Lower leg skin (tissue), 4 donors: ENCODE results near the gene FOSL2. TPM values are rescaled to one million over a fixed set of nuclear protein-coding genes. Genes with fewer than 3 reads are reported as not detected.

Experiments
- DNase-seq, 2 donors: peaks; one replicate each; pipeline ENCODE4 v3.0.0-alpha.2; 2019; ENCODE audit warnings: low spot score in 2 of 2
- H3K4me3 ChIP-seq: fragments of 200-600 bp; sonication (generic); 2 replicates; pipeline ENCODE4 v1.5.1; 2017; ENCODE audit warnings: mild to moderate bottlenecking, low read depth; ENCODE audit not compliant: poor library complexity, severe bottlenecking
- POLR2A ChIP-seq, 2 donors: fragments of 450-650 bp; IDR thresholded peaks; one replicate each; pipeline ENCODE4 v1.6.1; 2016 to 2017; ENCODE audit warnings: antibody characterized with exemption in 2 of 2, mild to moderate bottlenecking in 1 of 2, moderate library complexity in 1 of 2
- WGBS, 2 donors: methylation state at CpG; one replicate each; pipeline ENCODE4 v1.1.5; 2018; 5-methylcytosine and 5-hydroxymethylcytosine counted together
- intact Hi-C: fragments of 100-400 bp; cut with DNase I; formaldehyde crosslinking; loops from one replicate; pipeline ENCODE4 v1.15.0; 2023; ENCODE audit warnings: low total_unique reads
- total RNA-seq, 4 donors: library from RNA; depleted of rRNA; stranded (reverse); fragments of >200 nt; gene quantifications; one replicate each; pipeline ENCODE4 v1.1.0, GENCODE V29; 2016
- TF ChIP-seq, protein P1 (sequence below), 3 donors: fragments of 450-650 bp; IDR thresholded peaks; one replicate each; pipeline ENCODE4 v1.5.1; 2016; ENCODE audit warnings: antibody characterized with exemption in 3 of 3, mild to moderate bottlenecking in 3 of 3, moderate library complexity in 2 of 3

FOSL2 gene
- total RNA-seq, 4 donors from 2014 or later: 189 to 423 (median 301) TPM

DNA sequence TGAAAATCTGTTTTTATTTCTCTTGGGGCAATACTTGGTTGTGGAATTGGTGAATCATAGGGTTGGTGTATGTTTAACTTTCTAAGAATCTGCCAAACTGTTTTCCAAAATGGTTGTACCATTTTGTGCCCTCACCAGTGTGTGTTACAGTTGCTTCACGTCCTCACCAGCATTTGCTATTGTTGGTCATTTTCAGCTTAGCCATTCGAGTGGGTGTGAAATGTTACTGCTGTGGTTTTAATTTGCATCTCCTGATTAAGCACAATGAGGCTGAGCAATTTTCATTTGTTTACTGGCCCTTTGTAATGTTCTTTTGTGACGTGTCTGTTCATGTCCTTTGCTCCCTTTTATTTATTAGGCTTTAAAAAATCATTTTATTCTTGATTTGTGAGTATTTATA lies 49.7 kb downstream of the FOSL2 start:
- H3K4me3 ChIP-seq: no peak overlapping the region
- no peak for TF ChIP-seq POLR2A (IDR thresholded peaks at IDR 0.05)
- TF ChIP-seq, protein P1, sequence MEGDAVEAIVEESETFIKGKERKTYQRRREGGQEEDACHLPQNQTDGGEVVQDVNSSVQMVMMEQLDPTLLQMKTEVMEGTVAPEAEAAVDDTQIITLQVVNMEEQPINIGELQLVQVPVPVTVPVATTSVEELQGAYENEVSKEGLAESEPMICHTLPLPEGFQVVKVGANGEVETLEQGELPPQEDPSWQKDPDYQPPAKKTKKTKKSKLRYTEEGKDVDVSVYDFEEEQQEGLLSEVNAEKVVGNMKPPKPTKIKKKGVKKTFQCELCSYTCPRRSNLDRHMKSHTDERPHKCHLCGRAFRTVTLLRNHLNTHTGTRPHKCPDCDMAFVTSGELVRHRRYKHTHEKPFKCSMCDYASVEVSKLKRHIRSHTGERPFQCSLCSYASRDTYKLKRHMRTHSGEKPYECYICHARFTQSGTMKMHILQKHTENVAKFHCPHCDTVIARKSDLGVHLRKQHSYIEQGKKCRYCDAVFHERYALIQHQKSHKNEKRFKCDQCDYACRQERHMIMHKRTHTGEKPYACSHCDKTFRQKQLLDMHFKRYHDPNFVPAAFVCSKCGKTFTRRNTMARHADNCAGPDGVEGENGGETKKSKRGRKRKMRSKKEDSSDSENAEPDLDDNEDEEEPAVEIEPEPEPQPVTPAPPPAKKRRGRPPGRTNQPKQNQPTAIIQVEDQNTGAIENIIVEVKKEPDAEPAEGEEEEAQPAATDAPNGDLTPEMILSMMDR (IDR thresholded peaks at IDR 0.05): no peak
- no peak for DNase-seq
- WGBS, 2 donors: 56% methylated on average over 3 of the region's 3 CpGs
- intact Hi-C loops: no loop called here

DNA sequence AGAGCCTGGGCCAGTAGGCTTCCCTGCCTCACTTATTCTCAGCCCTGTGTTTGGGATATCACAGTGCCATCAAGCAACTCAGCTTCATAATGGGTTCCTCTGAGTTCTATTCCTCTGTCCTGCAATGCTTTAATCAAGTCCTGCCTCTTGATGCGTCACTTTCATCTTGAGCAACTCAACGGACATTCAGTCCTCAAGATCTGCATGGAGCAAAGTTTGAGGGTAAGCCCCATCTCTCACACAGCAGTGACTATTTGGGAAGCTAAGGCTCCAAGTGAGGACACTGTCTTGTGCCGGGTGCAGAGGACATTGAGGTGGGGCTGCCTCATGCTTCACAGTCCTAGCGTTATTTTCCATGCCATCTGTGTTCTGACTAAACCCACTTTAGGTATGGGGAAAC lies 52.3 kb downstream of the FOSL2 start:
- DNase-seq: no peak
- H3K4me3 ChIP-seq: no peak overlapping the region
- WGBS, 2 donors: 83 to 90% methylated on average over 4 of the region's 4 CpGs
- intact Hi-C loops: no loop called here
- TF ChIP-seq POLR2A (IDR thresholded peaks at IDR 0.05): no peak
- TF ChIP-seq, protein P1 (IDR thresholded peaks at IDR 0.05): no peak

DNA sequence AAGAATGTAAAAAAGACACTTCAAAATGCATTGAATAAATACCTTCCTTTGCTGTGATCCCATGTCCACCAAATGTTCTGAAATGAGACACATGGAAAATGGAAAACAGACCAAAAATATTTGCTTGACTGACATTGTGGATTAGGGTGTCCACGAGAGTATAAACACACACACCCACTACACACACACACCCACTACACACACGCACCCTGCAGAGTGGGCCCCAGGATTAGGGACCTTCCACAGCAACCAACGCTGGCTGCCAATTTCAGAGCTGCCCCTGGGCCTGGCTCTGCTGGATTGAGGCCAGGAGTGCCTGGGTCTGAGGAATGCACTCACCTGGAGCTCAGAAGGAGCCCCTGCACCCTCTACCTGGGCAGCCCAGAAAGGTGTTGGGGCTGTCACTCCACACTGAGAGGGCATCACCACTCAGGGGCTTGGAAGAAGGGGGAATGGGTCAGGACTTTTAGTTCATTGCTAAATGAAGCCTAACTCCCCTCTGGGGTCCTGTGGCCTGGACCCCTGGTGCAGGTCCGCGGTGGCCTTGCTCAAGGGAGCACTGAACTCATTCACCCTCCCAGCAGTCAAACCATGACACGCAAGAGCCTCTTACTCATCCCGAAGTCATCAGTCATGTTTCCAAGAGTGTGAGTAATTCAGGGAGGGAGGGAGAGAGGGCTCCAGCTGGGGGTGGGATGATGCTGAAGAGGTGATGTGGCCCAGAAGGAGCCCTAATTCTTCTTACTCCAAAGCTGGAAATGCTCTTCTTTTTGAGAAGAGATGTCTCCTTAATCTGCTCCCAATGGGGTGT lies 53.0 kb downstream of the FOSL2 start:
- intact Hi-C loops: no loop called here
- no peak for TF ChIP-seq POLR2A (IDR thresholded peaks at IDR 0.05)
- TF ChIP-seq, protein P1 (IDR thresholded peaks at IDR 0.05): no peak
- no peak for DNase-seq
- H3K4me3 ChIP-seq: no peak overlapping the region
- 33 to 37% methylated on average over 7 of the region's 7 CpGs for WGBS, 2 donors

DNA sequence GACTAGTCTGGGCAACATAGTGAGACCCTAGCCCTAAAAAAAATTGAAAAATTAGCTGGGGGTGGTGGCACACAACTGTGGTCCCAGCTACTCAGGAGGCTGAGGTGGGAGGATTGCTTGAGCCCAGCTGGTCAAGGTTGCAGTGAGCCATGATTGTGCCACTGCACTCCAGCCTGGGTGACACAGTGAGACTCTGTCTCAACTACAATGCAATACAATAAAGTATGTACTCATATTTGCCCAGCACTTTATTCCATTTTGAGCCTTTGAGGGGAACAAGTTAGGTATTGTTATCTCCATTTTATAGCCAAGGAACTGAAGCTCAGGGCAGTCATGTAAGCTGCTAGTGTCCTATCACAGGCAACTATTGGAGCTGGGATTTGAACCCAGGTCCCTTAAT lies 53.9 kb downstream of the FOSL2 start:
- TF ChIP-seq POLR2A (IDR thresholded peaks at IDR 0.05): no peak
- TF ChIP-seq, protein P1 (IDR thresholded peaks at IDR 0.05): no peak
- DNase-seq: no peak
- no peak overlapping the region for H3K4me3 ChIP-seq
- intact Hi-C loops: no loop called here

DNA sequence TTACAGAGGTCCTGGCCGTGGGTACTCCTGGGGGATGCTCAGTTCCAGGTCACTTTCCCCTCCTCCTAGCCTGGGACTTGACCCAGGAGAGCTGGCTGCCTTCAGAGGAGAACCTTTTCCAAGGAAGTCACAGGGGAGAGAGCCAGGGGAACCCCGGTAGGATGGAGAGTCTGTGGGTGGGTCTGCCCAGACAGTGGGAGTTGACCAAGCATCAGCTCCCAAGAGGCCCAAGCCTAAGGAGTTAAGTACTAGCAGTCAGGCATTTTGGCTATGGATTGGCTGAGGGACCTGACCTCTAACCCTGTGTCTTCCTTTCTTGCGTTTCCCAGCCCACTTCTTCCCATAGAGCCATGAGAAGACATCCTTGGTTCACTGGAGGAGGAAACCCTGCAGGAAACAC lies 54.4 kb downstream of the FOSL2 start:
- intact Hi-C loops: no loop called here
- no peak overlapping the region for H3K4me3 ChIP-seq
- no peak for TF ChIP-seq POLR2A (IDR thresholded peaks at IDR 0.05)
- TF ChIP-seq, protein P1 (IDR thresholded peaks at IDR 0.05): no peak
- no peak for DNase-seq
- WGBS, 2 donors: 77 to 78% methylated on average over 3 of the region's 3 CpGs
